HG03558 (cell line): ENCODE measurements around the gene AUTS2.

ENCODE experiments used
- ATAC-seq: cut with Tn5 transposase; IDR thresholded peaks from one replicate; pipeline ENCODE4 v1.9.1; 2021; ENCODE audit warnings: moderate number of reproducible peaks; ENCODE audit not compliant: unreplicated experiment; ENCODE audit errors: extremely low read depth

AUTS2 gene

DNA sequence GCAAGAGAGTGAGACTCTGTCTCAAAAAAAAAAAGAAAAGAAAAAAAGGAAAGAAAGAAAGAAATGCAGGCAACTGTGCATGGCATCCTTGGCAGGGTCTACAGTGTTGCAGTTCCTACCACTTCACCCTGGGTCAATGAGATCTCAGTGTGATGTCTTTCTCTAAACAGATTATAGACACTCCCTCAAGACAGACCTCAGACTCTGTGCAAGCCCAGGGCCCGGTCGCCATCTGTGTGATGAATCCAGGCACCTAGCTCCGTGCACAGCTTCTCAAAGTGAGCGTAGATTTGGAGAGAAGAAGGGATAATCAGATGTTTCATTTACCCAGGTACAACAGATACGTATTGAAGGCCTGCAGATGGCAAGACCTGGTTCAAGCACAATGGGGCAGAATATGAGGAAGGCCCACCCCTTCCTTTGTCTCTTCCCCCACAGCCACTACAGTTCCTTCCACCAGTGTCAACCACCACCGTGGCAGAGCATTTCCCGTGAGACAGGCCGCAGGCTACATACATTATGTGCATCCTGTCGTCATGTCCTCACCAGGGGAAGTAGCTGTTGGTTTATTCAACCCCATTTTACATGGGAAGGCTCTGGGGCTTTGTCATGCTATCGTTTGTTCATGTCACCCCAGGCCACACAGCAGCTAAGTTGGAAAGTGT, 1062.0 kb downstream of the AUTS2 start:
- no peak for ATAC-seq

DNA sequence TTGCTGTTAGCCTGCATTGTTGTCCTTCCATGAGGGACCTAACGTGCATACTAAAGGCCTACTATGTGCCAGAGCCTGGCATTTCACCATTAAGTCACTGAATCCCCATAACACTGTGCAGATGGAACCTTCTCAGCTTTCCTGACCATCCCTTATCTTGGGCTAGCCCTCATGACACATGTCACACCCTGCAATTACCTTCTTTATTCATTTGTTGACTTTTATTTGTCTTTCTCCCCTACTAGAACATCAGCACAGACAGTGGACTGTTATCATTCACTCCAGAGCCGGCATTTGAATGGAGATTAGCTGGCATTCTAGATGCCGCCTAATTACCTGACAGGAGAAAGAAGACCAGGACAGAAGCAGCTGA, 1062.5 kb downstream of the AUTS2 start:
- ATAC-seq = no peak

DNA sequence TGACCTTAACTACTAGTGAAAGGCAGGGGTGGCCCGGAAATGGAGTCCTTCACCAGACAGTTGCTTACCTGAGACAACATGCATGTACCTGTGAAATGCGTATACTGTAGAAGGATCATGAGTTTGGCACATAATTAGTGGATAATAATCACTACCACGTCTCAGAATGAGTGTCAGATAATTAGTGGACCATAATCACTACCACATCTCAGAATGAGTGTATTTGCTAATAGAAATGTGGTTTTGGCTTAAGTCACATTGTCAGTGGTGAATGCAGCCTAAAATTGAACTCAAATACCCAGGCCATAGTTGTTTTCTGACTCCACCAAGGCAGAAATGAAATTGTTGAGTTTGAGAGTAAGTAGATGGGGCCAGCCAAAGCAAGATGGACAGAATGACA, 1065.4 kb downstream of the AUTS2 start:
- ATAC-seq = no peak

DNA sequence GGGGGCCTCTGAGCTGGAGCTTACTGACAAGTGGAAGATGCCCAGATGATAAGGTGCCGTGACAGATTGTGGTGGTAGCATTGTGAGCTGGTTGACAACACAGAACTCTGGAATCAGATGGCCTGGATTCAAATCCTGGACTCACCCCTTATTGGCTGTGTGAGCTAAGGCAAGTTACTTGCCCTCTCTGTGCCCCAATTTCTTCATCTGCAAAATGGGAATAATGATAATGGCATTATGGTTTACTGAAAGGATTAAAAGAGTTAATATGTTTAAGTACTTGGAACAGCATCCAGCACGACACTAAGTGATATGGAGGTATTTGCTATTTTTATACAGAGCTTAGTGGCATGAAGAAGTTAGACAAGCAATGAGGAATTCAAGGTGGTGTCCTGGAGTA, 1067.7 kb downstream of the AUTS2 start:
- ATAC-seq = no peak

GRCh38 chr7:70667406-70667805, 1069.1 kb downstream of the AUTS2 start:
- ATAC-seq = no peak

- ATAC-seq = no peak
These were observed 1070.5 kb downstream of the AUTS2 start for GRCh38 chr7:70668606-70669358.

GRCh38 chr7:70669854-70670253, 1071.6 kb downstream of the AUTS2 start:
- ATAC-seq = no peak

GRCh38 chr7:70670288-70670687, 1072.0 kb downstream of the AUTS2 start:
- no peak for ATAC-seq

- ATAC-seq = no peak
These were observed 1075.7 kb downstream of the AUTS2 start for GRCh38 chr7:70673778-70674570.

DNA sequence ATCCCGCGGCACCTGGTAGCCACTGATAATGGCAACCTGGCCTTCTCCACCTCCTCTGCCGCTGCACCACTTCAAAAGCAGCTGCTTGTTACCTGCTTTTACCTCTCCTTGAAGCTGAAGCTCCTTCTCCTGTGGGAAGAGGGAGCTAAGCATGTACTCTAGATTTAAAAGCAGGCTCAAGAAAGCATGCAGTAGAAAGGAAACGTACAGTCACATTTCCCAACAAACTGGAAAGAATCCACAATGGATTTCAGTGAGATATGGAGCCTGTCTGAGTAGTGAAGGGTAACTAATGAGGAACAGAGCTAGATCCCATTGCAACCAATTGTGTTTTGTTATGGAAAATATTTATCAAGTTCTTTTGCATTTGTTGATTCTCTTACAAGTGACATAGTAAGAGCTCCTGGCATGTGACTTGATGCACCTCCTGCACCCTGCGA, 1076.3 kb downstream of the AUTS2 start:
- no peak for ATAC-seq

DNA sequence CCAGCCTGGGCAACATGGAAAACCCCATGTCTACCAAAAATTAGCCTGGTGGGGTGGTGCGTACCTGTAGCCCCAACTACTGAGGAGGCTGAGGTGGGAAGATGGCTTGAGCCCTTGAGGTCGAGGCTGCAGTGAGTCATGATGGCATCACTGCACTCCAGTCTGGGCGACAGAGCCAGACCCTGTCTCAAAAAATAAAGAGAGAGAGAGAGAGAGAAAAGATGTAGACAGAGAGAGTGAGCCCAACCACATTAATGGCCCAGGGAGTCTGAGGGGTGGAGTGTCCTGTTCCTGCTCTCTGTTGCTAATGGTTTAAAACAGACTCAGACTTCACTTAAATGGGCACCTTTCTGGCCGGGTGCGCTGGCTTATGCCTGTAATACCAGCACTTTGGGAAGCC, 1078.0 kb downstream of the AUTS2 start:
- no peak for ATAC-seq

- no peak for ATAC-seq
These were observed 1080.5 kb downstream of the AUTS2 start for GRCh38 chr7:70678621-70679251.

- no peak for ATAC-seq
These were observed 1081.4 kb downstream of the AUTS2 start for GRCh38 chr7:70679661-70680060.

- ATAC-seq = no peak
These were observed 1082.0 kb downstream of the AUTS2 start for GRCh38 chr7:70680306-70680705.

DNA sequence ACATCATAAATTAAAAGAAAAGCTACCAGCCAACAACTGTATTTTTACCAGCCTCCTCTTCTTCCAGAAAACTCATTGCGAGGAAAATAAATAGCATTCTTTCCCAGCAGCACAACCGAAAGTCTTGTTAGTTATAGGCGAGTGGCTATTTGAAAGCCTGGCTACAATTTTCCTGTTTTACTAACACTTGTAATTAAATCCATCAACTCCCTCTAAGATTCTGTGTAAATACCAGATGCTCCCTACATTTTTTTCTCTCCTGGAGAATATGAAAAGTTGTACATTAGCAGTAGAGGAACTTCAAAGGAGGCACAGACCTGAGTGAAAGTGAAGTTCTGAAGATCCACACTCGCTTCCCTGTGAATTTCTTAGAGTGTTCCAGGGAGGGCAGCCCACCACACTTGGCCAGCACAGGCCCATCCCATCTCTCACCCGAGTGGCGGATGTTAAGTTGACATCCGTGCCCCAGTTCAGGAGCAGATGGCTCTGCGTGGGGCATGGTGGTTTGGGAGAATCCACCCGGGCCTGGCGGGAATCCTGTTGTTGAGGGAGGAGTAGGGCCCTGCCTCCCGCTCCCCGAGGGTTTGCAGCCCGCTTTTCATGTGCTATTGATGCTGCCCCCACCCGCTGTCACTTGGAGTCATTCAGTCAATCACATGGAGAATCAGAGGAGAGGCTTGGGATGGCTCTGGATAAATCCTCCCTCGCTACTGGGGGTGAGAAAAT, 1082.6 kb downstream of the AUTS2 start:
- ATAC-seq = no peak

DNA sequence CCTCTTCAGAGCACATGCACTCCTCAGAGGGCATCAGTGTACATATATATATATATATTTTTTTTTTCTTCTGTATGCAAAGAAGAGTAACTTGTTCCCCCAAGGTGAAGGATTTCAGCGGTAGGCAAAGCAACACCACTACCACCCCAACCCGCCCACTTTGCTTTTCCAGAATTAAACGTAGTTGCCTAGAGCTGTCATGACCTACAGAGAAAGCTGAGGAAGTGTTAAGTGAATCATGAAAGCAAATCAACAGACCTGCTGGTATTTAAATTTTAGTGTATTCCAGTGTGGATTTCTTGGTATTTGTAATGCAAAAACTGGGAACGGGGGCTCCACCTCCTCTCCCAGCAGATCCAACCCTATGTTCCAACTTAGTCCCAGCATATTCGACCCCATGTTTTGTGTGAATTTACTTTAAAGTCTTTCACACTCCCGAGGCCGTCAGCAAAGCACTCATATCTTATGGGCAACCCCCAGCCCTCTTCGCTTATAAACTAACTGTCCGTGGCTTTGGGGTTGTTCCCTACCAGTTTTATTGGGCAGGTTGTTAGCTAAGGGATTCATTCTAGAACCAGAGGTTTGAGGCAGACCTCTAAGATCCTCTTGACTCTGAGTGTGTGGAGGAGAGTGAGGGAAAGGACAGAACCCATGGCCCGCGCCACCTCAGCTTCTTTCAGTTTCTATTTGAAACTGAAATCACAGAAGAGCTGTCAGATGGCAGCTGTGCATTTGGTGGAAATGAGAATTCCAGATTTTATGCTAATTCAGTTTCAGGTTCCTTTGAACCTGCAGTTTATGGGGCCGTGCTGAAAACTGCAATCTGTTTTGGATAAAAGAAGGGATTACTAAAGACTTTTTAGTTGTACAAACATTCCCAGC, 1083.4 kb downstream of the AUTS2 start:
- peak; percentile 91 for ATAC-seq

GRCh38 chr7:70684173-70684572, 1085.9 kb downstream of the AUTS2 start:
- no peak for ATAC-seq

DNA sequence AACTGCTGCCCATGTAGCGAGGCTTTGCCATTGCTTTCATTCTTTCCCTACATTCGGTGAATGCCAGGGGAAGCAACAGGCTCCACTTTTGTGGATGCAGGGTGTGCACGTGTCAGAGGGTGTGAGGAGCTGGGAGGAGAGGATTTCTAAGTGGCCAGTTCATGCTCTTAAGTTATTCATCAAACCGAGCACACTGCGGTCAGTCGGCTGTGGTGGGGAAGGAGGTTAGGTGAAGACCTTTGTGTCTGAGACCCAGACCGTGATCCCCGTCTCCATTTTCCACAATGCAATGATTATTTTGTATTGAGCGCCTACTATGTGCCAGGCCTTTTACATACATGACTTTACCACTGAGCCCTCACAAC, 1095.0 kb downstream of the AUTS2 start:
- ATAC-seq = no peak
